Measurements from ENCODE around the gene GAS7. TPM values are rescaled to one million over a fixed set of nuclear protein-coding genes. Genes with fewer than 3 reads are reported as not detected.

The GAS7 gene
- total RNA-seq, 1 donor from 2014 or later = 72.7 TPM

DNA sequence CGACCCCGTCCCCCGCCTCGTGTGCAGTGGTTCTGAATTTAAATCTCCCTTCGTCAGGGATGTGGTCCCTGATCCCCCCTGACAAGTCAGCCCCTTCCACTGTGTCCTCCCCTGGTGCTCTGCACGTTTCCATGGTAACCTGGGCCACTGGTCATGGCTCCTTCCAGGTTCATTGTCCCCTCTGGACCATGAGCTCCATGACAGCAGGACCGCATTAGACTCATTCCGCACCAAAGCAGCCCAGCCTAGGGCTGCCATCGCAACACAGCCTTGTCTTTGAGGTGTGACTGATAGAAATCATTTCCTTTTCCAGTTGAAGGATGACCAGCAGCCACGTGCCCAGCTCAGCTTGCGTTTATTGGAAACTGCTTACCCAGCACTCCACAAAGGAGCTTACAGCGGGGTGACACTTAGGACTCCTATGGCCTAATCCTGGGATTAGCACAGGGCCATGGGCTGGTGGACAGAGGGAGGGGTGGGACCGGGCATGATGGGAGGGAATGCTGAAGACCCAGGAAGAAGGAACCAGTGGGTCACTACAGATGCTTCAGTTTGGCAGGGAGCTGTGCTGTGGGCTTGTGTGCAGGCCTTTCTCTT lies 300.9 kb downstream of the GAS7 start:
- no peak for DNase-seq (ENCODE audit: low read depth, low spot score)
- Mint-ChIP-seq H3K36me3 (ENCODE audit: low read depth) (no peaks in the 10 kb centered on the region), H3K4me1 (peaks cover 27% of the 10 kb centered on the region), H3K27ac (ENCODE audit: unreplicated experiment) (peak overlapping the region; percentile 53), H3K4me3 (no peak overlapping the region), H3K9me3 (no peaks in the 10 kb centered on the region), H3K27me3 (ENCODE audit: low read depth) (no peaks in the 10 kb centered on the region)
- TF ChIP-seq, protein P1, sequence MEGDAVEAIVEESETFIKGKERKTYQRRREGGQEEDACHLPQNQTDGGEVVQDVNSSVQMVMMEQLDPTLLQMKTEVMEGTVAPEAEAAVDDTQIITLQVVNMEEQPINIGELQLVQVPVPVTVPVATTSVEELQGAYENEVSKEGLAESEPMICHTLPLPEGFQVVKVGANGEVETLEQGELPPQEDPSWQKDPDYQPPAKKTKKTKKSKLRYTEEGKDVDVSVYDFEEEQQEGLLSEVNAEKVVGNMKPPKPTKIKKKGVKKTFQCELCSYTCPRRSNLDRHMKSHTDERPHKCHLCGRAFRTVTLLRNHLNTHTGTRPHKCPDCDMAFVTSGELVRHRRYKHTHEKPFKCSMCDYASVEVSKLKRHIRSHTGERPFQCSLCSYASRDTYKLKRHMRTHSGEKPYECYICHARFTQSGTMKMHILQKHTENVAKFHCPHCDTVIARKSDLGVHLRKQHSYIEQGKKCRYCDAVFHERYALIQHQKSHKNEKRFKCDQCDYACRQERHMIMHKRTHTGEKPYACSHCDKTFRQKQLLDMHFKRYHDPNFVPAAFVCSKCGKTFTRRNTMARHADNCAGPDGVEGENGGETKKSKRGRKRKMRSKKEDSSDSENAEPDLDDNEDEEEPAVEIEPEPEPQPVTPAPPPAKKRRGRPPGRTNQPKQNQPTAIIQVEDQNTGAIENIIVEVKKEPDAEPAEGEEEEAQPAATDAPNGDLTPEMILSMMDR (conservative IDR thresholded peaks at IDR 0.05) = no peak

- TF ChIP-seq, protein P1 (conservative IDR thresholded peaks at IDR 0.05) = no peak
- no peaks in the 10 kb centered on the region for H3K27me3 Mint-ChIP-seq (ENCODE audit: low read depth)
- no peak for DNase-seq (ENCODE audit: low read depth, low spot score)
- H3K4me3 Mint-ChIP-seq = no peak overlapping the region
- no peaks in the 10 kb centered on the region for H3K36me3 Mint-ChIP-seq (ENCODE audit: low read depth)
- H3K4me1 Mint-ChIP-seq = peaks cover 24% of the 10 kb centered on the region
- no peaks in the 10 kb centered on the region for H3K9me3 Mint-ChIP-seq
- H3K27ac Mint-ChIP-seq (ENCODE audit: unreplicated experiment) = no peak overlapping the region
Observed at GRCh38 chr17:9895923-9896322, 302.5 kb downstream of the GAS7 start.

DNA sequence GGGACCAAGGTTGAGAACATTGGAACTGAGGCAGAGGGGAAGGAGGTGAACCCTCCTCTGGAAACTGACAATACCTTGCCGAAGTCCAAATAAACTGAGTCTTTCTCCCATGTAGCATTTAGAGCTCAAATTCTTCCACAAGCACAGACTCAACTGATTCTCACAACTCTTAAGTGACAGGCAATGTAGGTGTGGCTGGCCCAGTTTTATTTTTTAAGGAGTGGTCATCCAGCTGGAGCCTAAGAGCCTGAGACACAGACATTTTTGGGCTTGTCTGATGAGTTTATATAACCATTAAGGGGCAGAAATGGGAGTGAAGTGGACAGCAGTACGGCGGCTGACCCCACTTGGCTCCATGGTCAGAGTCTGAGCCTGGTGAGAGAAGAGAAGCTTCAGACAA lies 304.2 kb downstream of the GAS7 start:
- H3K4me1 Mint-ChIP-seq = peaks cover 22% of the 10 kb centered on the region
- no peaks in the 10 kb centered on the region for H3K36me3 Mint-ChIP-seq (ENCODE audit: low read depth)
- no peaks in the 10 kb centered on the region for H3K27me3 Mint-ChIP-seq (ENCODE audit: low read depth)
- no peak overlapping the region for H3K4me3 Mint-ChIP-seq
- DNase-seq (ENCODE audit: low read depth, low spot score) = no peak
- H3K9me3 Mint-ChIP-seq = no peaks in the 10 kb centered on the region
- no peak overlapping the region for H3K27ac Mint-ChIP-seq (ENCODE audit: unreplicated experiment)
- TF ChIP-seq, protein P1 (conservative IDR thresholded peaks at IDR 0.05) = no peak

- Mint-ChIP-seq H3K27ac (ENCODE audit: unreplicated experiment) (peak overlapping the region; percentile 6), H3K4me3 (no peak overlapping the region), H3K27me3 (ENCODE audit: low read depth) (no peaks in the 10 kb centered on the region), H3K9me3 (no peaks in the 10 kb centered on the region), H3K36me3 (ENCODE audit: low read depth) (no peaks in the 10 kb centered on the region), H3K4me1 (peaks cover 21% of the 10 kb centered on the region)
- TF ChIP-seq, protein P1 (conservative IDR thresholded peaks at IDR 0.05) = no peak
- DNase-seq (ENCODE audit: low read depth, low spot score) = no peak
Observed at GRCh38 chr17:9893411-9894012, 304.9 kb downstream of the GAS7 start.

DNA sequence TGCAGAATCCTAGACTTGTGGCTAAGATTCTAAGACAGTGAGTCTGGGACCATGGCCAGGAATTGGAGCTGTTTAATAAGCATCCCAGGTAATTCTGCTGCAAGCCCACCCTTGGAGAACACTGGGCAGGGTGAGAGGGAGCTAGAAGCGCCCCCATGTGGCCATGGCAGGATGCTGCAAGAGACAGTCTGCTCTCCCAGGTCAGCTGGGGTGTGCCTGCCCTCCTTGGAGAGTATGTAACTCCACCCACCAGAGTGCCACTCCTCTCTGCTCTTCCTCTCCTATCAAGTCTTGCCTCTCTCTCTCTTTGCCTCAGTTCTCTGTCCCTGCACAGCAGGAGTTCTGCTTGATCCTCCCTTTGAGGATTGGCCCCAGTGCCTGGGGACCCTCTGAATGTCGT lies 308.3 kb downstream of the GAS7 start:
- H3K27ac Mint-ChIP-seq (ENCODE audit: unreplicated experiment) = no peak overlapping the region
- H3K36me3 Mint-ChIP-seq (ENCODE audit: low read depth) = no peaks in the 10 kb centered on the region
- H3K27me3 Mint-ChIP-seq (ENCODE audit: low read depth) = peaks cover 6% of the 10 kb centered on the region
- TF ChIP-seq, protein P1 (conservative IDR thresholded peaks at IDR 0.05) = peak; percentile 61
- peaks cover 4% of the 10 kb centered on the region for H3K4me1 Mint-ChIP-seq
- DNase-seq (ENCODE audit: low read depth, low spot score) = peak; percentile 21
- no peaks in the 10 kb centered on the region for H3K9me3 Mint-ChIP-seq
- no peak overlapping the region for H3K4me3 Mint-ChIP-seq

Data from neural crest cell (in vitro differentiated cells).